GM12878 (cell line): ENCODE results near the gene OMP. TPM values are rescaled to one million over a fixed set of nuclear protein-coding genes. Genes with fewer than 3 reads are reported as not detected.

Experiments
- ATAC-seq: fragments of 200-7000 bp; cut with Tn5 transposase; 3 replicates; pipeline ENCODE4 v1.9.1; 2020; ENCODE audit warnings: mild to moderate bottlenecking, moderate library complexity
- BruUV-seq: library from RNA; stranded (reverse); fragments of 400-500 nt; replicated peaks from 2 replicates; lab custom pipeline; 2021; lab: Mats Ljungman, UMichigan
- CTCF ChIA-PET: fragments of 300-600 bp; sonication (Branson Sonifier 250); formaldehyde crosslinking; extraction: SDS; loops from one replicate; lab custom pipeline; 2021; ENCODE audit warnings: inconsistent platforms; lab: Yijun Ruan, JAX
- POLR2A ChIA-PET: fragments of 350-600 bp; formaldehyde crosslinking; extraction: SDS; loops from one replicate; lab custom pipeline; 2021; ENCODE audit warnings: inconsistent platforms; lab: Charles Lee
- RAD21 ChIA-PET: fragments of 300-600 bp; sonication (Branson Sonifier 250); formaldehyde crosslinking; loops from one replicate; lab custom pipeline; 2023; ENCODE audit warnings: antibody characterized with exemption; ENCODE audit not compliant: unreplicated experiment; lab: Charles Lee
- SMC1A ChIA-PET: fragments of 300-600 bp; sonication (Branson Sonifier 250); formaldehyde crosslinking; loops from one replicate; lab custom pipeline; 2023; ENCODE audit not compliant: unreplicated experiment, uncharacterized antibody; lab: Charles Lee
- DNase-seq: peaks from one replicate; pipeline ENCODE4 v3.0.0-alpha.2; 2011; ENCODE audit warnings: low read depth, low spot score
- FAIRE-seq: peaks from 3 replicates; lab custom pipeline; 2011; peaks lifted over from hg19 to GRCh38; lab: Jason Lieb, UNC
- H2AFZ ChIP-seq: 2 replicates; pipeline ENCODE4 v1.6.0; 2011; ENCODE audit warnings: low read depth, low read length, control low read depth; ENCODE audit not compliant: control insufficient read depth
- H3K27ac ChIP-seq: 2 replicates; pipeline ENCODE4 v1.5.1; 2011; ENCODE audit warnings: control low read depth; ENCODE audit not compliant: control insufficient read depth, insufficient read depth
- H3K27me3 ChIP-seq, 2 experiments: replicated peaks in 1 of 2; 2 replicates each; pipeline versions ENCODE4 v1.6.0 to v1.6.1; 2011; ENCODE audit warnings: low read length in 1 of 2; ENCODE audit not compliant: control insufficient read depth in 2 of 2, insufficient read depth in 2 of 2
- H3K36me3 ChIP-seq, 2 experiments: 2 replicates each; pipeline ENCODE4 v1.5.1; 2011; ENCODE audit warnings: low read length in 1 of 2; ENCODE audit not compliant: control insufficient read depth in 2 of 2, insufficient read depth in 2 of 2
- H3K4me1 ChIP-seq: 2 replicates; pipeline ENCODE4 v1.6.1; 2011; ENCODE audit warnings: mild to moderate bottlenecking, low read length, moderate library complexity, mixed read lengths; ENCODE audit not compliant: control insufficient read depth, insufficient read depth
- H3K4me2 ChIP-seq: 2 replicates; pipeline ENCODE4 v1.6.0; 2011; ENCODE audit warnings: control low read depth; ENCODE audit not compliant: control insufficient read depth, insufficient read depth
- H3K4me3 ChIP-seq: fragments of 200-600 bp; sonication (generic); 2 replicates; pipeline ENCODE4 v1.5.1; 2016
- H3K79me2 ChIP-seq: 2 replicates; pipeline ENCODE4 v1.6.0; 2011; ENCODE audit warnings: low read length; ENCODE audit not compliant: control insufficient read depth, insufficient read depth
- H3K9ac ChIP-seq: 2 replicates; pipeline ENCODE4 v1.8.0; 2011; ENCODE audit warnings: low read length, control low read depth, mixed read lengths; ENCODE audit not compliant: control insufficient read depth, insufficient read depth
- H3K9me3 ChIP-seq: replicated peaks from 3 replicates; pipeline ENCODE4 v1.5.1; 2011; ENCODE audit warnings: mild to moderate bottlenecking, low read length; ENCODE audit not compliant: control insufficient read depth, insufficient read depth
- H4K20me1 ChIP-seq: 2 replicates; pipeline ENCODE4 v1.6.0; 2011; ENCODE audit not compliant: control insufficient read depth, insufficient read depth
- BACH1 ChIP-seq: fragments of 450-650 bp; IDR thresholded peaks from 2 replicates; pipeline ENCODE4 v1.6.1; 2017; ENCODE audit warnings: mild to moderate bottlenecking, borderline replicate concordance
- BCLAF1 ChIP-seq: fragments of 450-650 bp; IDR thresholded peaks from 2 replicates; pipeline ENCODE4 v1.6.1; 2017; ENCODE audit warnings: antibody characterized with exemption, mild to moderate bottlenecking, moderate library complexity
- CEBPZ ChIP-seq: fragments of 150-350 bp; IDR thresholded peaks from 2 replicates; pipeline ENCODE4 v1.6.1; 2016; ENCODE audit warnings: low read depth, low read length
- CREB1 ChIP-seq: IDR thresholded peaks from 2 replicates; pipeline ENCODE4 v1.6.1; 2012; ENCODE audit warnings: low read depth, mild to moderate bottlenecking, inconsistent platforms
- NR2F1 ChIP-seq: fragments of 450-650 bp; conservative IDR thresholded peaks from 2 replicates; pipeline ENCODE4 v1.6.1; 2017; ENCODE audit warnings: mild to moderate bottlenecking
- PAX8 ChIP-seq: fragments of 450-650 bp; IDR thresholded peaks from 2 replicates; pipeline ENCODE4 v1.6.1; 2017; ENCODE audit warnings: mild to moderate bottlenecking, moderate library complexity
- POU2F2 ChIP-seq: IDR thresholded peaks from 3 replicates; pipeline ENCODE4 v1.6.1; 2011; ENCODE audit warnings: low read depth, mild to moderate bottlenecking, low read length, borderline replicate concordance
- RAD21 ChIP-seq: IDR thresholded peaks from 2 replicates; pipeline ENCODE4 v1.6.1; 2011; ENCODE audit warnings: mild to moderate bottlenecking, low read depth, low read length, moderate library complexity; ENCODE audit not compliant: insufficient read depth
- RELA ChIP-seq: fragments of 450-650 bp; IDR thresholded peaks from 2 replicates; pipeline ENCODE4 v1.8.0; 2014; ENCODE audit warnings: borderline replicate concordance; ENCODE audit not compliant: partially characterized antibody
- RUNX3 ChIP-seq: IDR thresholded peaks from 2 replicates; pipeline ENCODE4 v1.6.1; 2012; ENCODE audit warnings: low read length, inconsistent platforms
- SMC3 ChIP-seq: IDR thresholded peaks from 2 replicates; pipeline ENCODE4 v1.6.1; 2011; ENCODE audit warnings: low read length, improper control_type of control experiment, borderline replicate concordance
- SP1 ChIP-seq: IDR thresholded peaks from one replicate; pipeline ENCODE4 v1.6.1; 2011; ENCODE audit warnings: low read depth, low read length
- SPI1 ChIP-seq: IDR thresholded peaks from 2 replicates; pipeline ENCODE4 v1.6.1; 2011; ENCODE audit warnings: low read depth, mild to moderate bottlenecking, low read length, moderate library complexity, borderline replicate concordance; ENCODE audit not compliant: insufficient read depth
- SREBF2 ChIP-seq: IDR thresholded peaks from 2 replicates; pipeline ENCODE4 v1.6.1; 2012; ENCODE audit warnings: mild to moderate bottlenecking, low read length
- STAT1 ChIP-seq: fragments of 450-650 bp; conservative IDR thresholded peaks from 2 replicates; pipeline ENCODE4 v1.6.1; 2014; ENCODE audit warnings: antibody characterized with exemption, mild to moderate bottlenecking
- TARDBP ChIP-seq: IDR thresholded peaks from 2 replicates; pipeline ENCODE4 v1.6.1; 2016; ENCODE audit warnings: borderline replicate concordance
- TCF3 ChIP-seq: IDR thresholded peaks from 2 replicates; pipeline ENCODE4 v1.6.1; 2012; ENCODE audit warnings: low read depth, mild to moderate bottlenecking, low read length, borderline replicate concordance; ENCODE audit not compliant: insufficient read depth
- YY1 ChIP-seq: IDR thresholded peaks from 2 replicates; pipeline ENCODE4 v1.6.1; 2011; ENCODE audit warnings: low read depth, mild to moderate bottlenecking, low read length
- ZNF217 ChIP-seq: fragments of 450-650 bp; IDR thresholded peaks from 2 replicates; pipeline ENCODE4 v1.6.1; 2017; ENCODE audit warnings: antibody characterized with exemption, mild to moderate bottlenecking
- WGBS: methylation state at CpG from one replicate; pipeline ENCODE4 v1.1.6; 2016; ENCODE audit warnings: low lambda C conversion rate; ENCODE audit not compliant: insufficient replicate concordance, insufficient coverage; ENCODE audit errors: missing lambda C conversion rate; 5-methylcytosine and 5-hydroxymethylcytosine counted together
- in situ Hi-C: fragments of 300-500 bp; cut with MboI; formaldehyde crosslinking; loops from 9 replicates; pipeline ENCODE4 v1.14.3; 2018; ENCODE audit warnings: mixed read lengths
- intact Hi-C: fragments of 100-400 bp; cut with micrococcal nuclease; formaldehyde crosslinking; loops from one replicate; pipeline ENCODE4 v1.14.2; 2022; ENCODE audit not compliant: unreplicated experiment
- polyA plus RNA-seq, 11 experiments: library from polyadenylated mRNA; depleted of rRNA in 4 of 11; unstranded in 6 of 11; stranded (reverse) in 5 of 11; fragments of >200 nt; fragmentation: Nextera tagmentation in 4 of 11; fragmentation: Illumina TruSeq in 1 of 11; extraction: Ambion mirVana in 4 of 11; extraction: Trizol in 1 of 11; gene quantifications; 1 replicate in 1 of 11; 2 replicates in 10 of 11; pipeline versions ENCODE4 v1.2.1 to v1.2.3, GENCODE V29; 2011 to 2016; ENCODE audit warnings: inconsistent platforms in 2 of 11, missing spikeins in 2 of 11, low read depth in 1 of 11
- total RNA-seq, 4 experiments: library from RNA; depleted of rRNA in 3 of 4; stranded (reverse); fragments of >200 nt in 3 of 4; fragmentation: Illumina TruSeq in 1 of 4; extraction: Trizol in 1 of 4; gene quantifications; 2 replicates each; pipeline versions ENCODE4 v1.2.1 to v1.2.3, GENCODE V29; 2013 to 2021

Gene OMP
- total and polyA plus RNA-seq, 10 of the 15 experiments (the other 5 are each of a cell fraction or from before 2014, with no cell fraction given), result not detected

DNA sequence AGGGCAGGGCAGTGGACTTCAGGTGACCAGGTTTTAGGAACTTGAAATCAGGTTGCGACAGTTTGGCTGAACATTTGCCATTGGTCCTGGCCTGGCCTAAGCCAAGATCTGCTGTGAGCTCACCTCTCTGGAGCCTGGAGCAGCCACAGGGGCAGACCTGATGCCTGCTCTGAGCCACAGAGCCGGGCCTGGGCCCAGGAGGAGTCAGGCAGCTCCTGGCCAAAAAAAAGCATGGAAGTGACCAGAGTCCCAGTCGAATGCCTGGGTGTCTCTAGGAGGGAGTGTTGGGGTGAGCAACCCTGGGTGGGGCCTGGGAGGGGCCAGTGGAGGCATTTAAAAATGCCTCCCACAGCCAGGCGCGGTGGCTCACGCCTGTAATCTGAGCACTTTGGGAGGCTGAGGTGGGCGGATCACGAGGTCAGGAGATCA, 6.0 kb upstream of the OMP start:
- ChIA-PET POLR2A (no interaction called here), SMC1A (no interaction called here), CTCF (interaction anchor here (1.1 to 1.7 kb wide), 2 partner anchors 30 to 49 kb away, joined by 3 to 5 read pairs; no protein-coding TSS in a partner anchor), RAD21 (no interaction called here)
- no TSS peak for BruUV-seq
- 41% methylated on average over 6 of the region's 8 CpGs for WGBS
- Histone ChIP-seq H4K20me1 (no peaks in the 10 kb centered on the region), H3K4me2 (no peak overlapping the region), H3K36me3 (no peaks in the 10 kb centered on the region), H3K79me2 (no peaks in the 10 kb centered on the region), H3K9ac (no peak overlapping the region), H3K27me3 (no peaks in the 10 kb centered on the region), H3K4me1 (no peaks in the 10 kb centered on the region), H3K9me3 (no peaks in the 10 kb centered on the region), H3K27ac (no peak overlapping the region), H3K4me3 (no peak overlapping the region), H2AFZ (no peak overlapping the region)
- FAIRE-seq (no peak), DNase-seq (no peak), ATAC-seq (no peak)
- TF ChIP-seq RAD21 (no peak), ZNF217 (no peak), NR2F1 (no peak), BCLAF1 (no peak), POU2F2 (no peak), PAX8 (no peak), CREB1 (no peak), TCF3 (no peak), RUNX3 (no peak), SP1 (no peak), CEBPZ (no peak), SREBF2 (no peak), STAT1 (no peak), TARDBP (no peak), RELA (no peak), YY1 (no peak), SPI1 (no peak), BACH1 (no peak), SMC3 (no peak)
- in situ Hi-C loops, result no loop called here
- intact Hi-C loops, result no loop called here
